H1 (cell line): ENCODE results near the gene ZNF280B. TPM values are rescaled to one million over a fixed set of nuclear protein-coding genes. Genes with fewer than 3 reads are reported as not detected.

Experiments used
- CTCF ChIA-PET: fragments of 300-600 bp; sonication (Branson Sonifier 250); formaldehyde crosslinking; loops from one replicate; lab custom pipeline; 2021; ENCODE audit not compliant: partially characterized antibody; lab: Charles Lee
- POLR2A ChIA-PET: fragments of 300-600 bp; sonication (Branson Sonifier 250); formaldehyde crosslinking; loops from one replicate; lab custom pipeline; 2021; ENCODE audit warnings: inconsistent platforms; ENCODE audit not compliant: partially characterized antibody; lab: Charles Lee
- DNase-seq, 2 experiments: peaks; one replicate each; pipeline versions ENCODE4 v3.0.0 to v3.0.0-alpha.2; 2010 to 2022; ENCODE audit warnings: low spot score in 2 of 2, low read depth in 1 of 2, mixed read lengths in 1 of 2
- FAIRE-seq: peaks from 2 replicates; lab custom pipeline; 2011; peaks lifted over from hg19 to GRCh38; lab: Jason Lieb, UNC
- H2AFZ ChIP-seq: 2 replicates; pipeline ENCODE4 v1.8.1; 2012; ENCODE audit warnings: low read length, inconsistent platforms
- H2AK5ac ChIP-seq: 2 replicates; pipeline ENCODE4 v1.6.1; 2013; ENCODE audit warnings: low read depth, low read length
- H2BK120ac ChIP-seq: replicated peaks from 2 replicates; pipeline ENCODE3; 2013; ENCODE audit warnings: low read depth, low read length, inconsistent platforms
- H2BK12ac ChIP-seq: 2 replicates; pipeline ENCODE4 v1.6.1; 2013; ENCODE audit warnings: low read depth, low read length
- H2BK15ac ChIP-seq: 2 replicates; pipeline ENCODE4 v1.6.1; 2013; ENCODE audit warnings: low read length
- H2BK20ac ChIP-seq: 2 replicates; pipeline ENCODE4 v1.6.1; 2013; ENCODE audit warnings: low read length
- H2BK5ac ChIP-seq: 2 replicates; pipeline ENCODE4 v1.6.1; 2013; ENCODE audit warnings: low read depth, low read length
- H3K14ac ChIP-seq: 2 replicates; pipeline ENCODE4 v1.6.1; 2013; ENCODE audit warnings: inconsistent platforms; ENCODE audit not compliant: insufficient read length
- H3K18ac ChIP-seq: 2 replicates; pipeline ENCODE4 v1.6.1; 2013; ENCODE audit warnings: low read length; ENCODE audit errors: extremely low read depth
- H3K23ac ChIP-seq: 2 replicates; pipeline ENCODE4 v1.6.1; 2013; ENCODE audit warnings: inconsistent platforms; ENCODE audit not compliant: insufficient read length
- H3K23me2 ChIP-seq: 2 replicates; pipeline ENCODE4 v1.6.1; 2013; ENCODE audit warnings: low read depth, low read length
- H3K27ac ChIP-seq: 2 replicates; pipeline ENCODE4 v1.6.1; 2011; ENCODE audit warnings: low read depth, low read length, inconsistent platforms
- H3K27me3 ChIP-seq, 4 experiments: replicated peaks in 1 of 4; 1 replicate in 1 of 4; 2 replicates in 3 of 4; pipeline versions ENCODE4 v1.6.1 to v1.8.1; 2011 to 2013; ENCODE audit warnings: low read length in 3 of 4, mild to moderate bottlenecking in 3 of 4, inconsistent platforms in 2 of 4, mixed read lengths in 2 of 4, moderate library complexity in 1 of 4; ENCODE audit not compliant: control insufficient read depth in 3 of 4, insufficient read depth in 3 of 4; ENCODE audit errors: extremely low read depth in 1 of 4
- H3K36me3 ChIP-seq, 4 experiments: 2 replicates each; pipeline versions ENCODE4 v1.6.1 to v1.8.1; 2011 to 2013; ENCODE audit warnings: mild to moderate bottlenecking in 4 of 4, low read length in 3 of 4, moderate library complexity in 2 of 4, control low read depth in 1 of 4, inconsistent platforms in 1 of 4; ENCODE audit not compliant: insufficient read depth in 4 of 4, control insufficient read depth in 2 of 4
- H3K4ac ChIP-seq: replicated peaks from 2 replicates; pipeline ENCODE3; 2013; ENCODE audit warnings: low read length, low read depth, mixed read lengths, inconsistent platforms; ENCODE audit not compliant: insufficient read length
- H3K4me1 ChIP-seq, 4 experiments: replicated peaks in 1 of 4; 1 replicate in 1 of 4; 2 replicates in 3 of 4; pipeline versions ENCODE4 v1.6.1 to v1.8.1; 2011 to 2013; ENCODE audit warnings: low read length in 3 of 4, inconsistent platforms in 2 of 4, mixed read lengths in 1 of 4; ENCODE audit not compliant: insufficient read depth in 4 of 4, control insufficient read depth in 3 of 4
- H3K4me2 ChIP-seq, 2 experiments: 2 replicates each; pipeline versions ENCODE4 v1.6.1 to v1.8.1; 2011 to 2013; ENCODE audit warnings: low read depth in 2 of 2, low read length in 2 of 2, control low read depth in 1 of 2, inconsistent platforms in 1 of 2, mild to moderate bottlenecking in 1 of 2; ENCODE audit not compliant: insufficient read depth in 1 of 2
- H3K4me3 ChIP-seq, 4 experiments: fragments of 200-600, 300-600 bp in 1 of 4; sonication (generic), shearing (Covaris generic), sonication (Bioruptor Twin) in 1 of 4; 2 replicates each; pipeline versions ENCODE4 v1.5.1 to v1.8.1; 2011 to 2016; ENCODE audit warnings: low read length in 4 of 4, low read depth in 3 of 4, control low read depth in 2 of 4, inconsistent platforms in 2 of 4, mild to moderate bottlenecking in 2 of 4, mixed read lengths in 1 of 4, moderate library complexity in 1 of 4; ENCODE audit not compliant: insufficient read depth in 2 of 4; ENCODE audit errors: extremely low read depth in 1 of 4
- H3K56ac ChIP-seq: replicated peaks from 2 replicates; pipeline ENCODE3; 2013; ENCODE audit warnings: low read depth, mild to moderate bottlenecking, mixed read lengths, low read length, inconsistent platforms; ENCODE audit not compliant: insufficient read length
- H3K79me1 ChIP-seq: 2 replicates; pipeline ENCODE4 v1.6.1; 2013; ENCODE audit warnings: low read depth, low read length, control low read depth
- H3K79me2 ChIP-seq, 2 experiments: 2 replicates each; pipeline versions ENCODE4 v1.6.1 to v1.8.1; 2012 to 2013; ENCODE audit warnings: low read length in 2 of 2, mild to moderate bottlenecking in 2 of 2, inconsistent platforms in 1 of 2; ENCODE audit not compliant: insufficient read depth in 2 of 2, control insufficient read depth in 1 of 2
- H3K9ac ChIP-seq, 4 experiments: replicated peaks in 1 of 4; 1 replicate in 1 of 4; 2 replicates in 3 of 4; pipeline versions ENCODE4 v1.6.1 to v1.8.1; 2011 to 2013; ENCODE audit warnings: low read depth in 3 of 4, low read length in 3 of 4, control low read depth in 2 of 4, mild to moderate bottlenecking in 2 of 4, moderate library complexity in 2 of 4, inconsistent platforms in 1 of 4; ENCODE audit errors: extremely low read depth in 1 of 4
- H3K9me3 ChIP-seq, 2 experiments: 2 replicates each; pipeline versions ENCODE4 v1.6.1 to v1.8.1; 2012 to 2013; ENCODE audit warnings: mild to moderate bottlenecking in 2 of 2, moderate library complexity in 2 of 2, control low read depth in 1 of 2, inconsistent platforms in 1 of 2, low read depth in 1 of 2, low read length in 1 of 2, mixed read lengths in 1 of 2; ENCODE audit not compliant: insufficient read depth in 2 of 2
- H4K20me1 ChIP-seq, 2 experiments: replicated peaks in 1 of 2; 2 replicates each; pipeline versions ENCODE3 to v1.8.1; 2011 to 2013; ENCODE audit warnings: inconsistent platforms in 2 of 2, low read length in 2 of 2, mild to moderate bottlenecking in 1 of 2; ENCODE audit not compliant: insufficient read depth in 2 of 2, control insufficient read depth in 1 of 2
- H4K5ac ChIP-seq: 2 replicates; pipeline ENCODE4 v1.6.1; 2013; ENCODE audit warnings: low read length, low read depth, mixed read lengths, inconsistent platforms; ENCODE audit not compliant: insufficient read length
- H4K8ac ChIP-seq: 2 replicates; pipeline ENCODE4 v1.8.0; 2013; ENCODE audit warnings: mild to moderate bottlenecking, moderate library complexity, low read length, inconsistent platforms; ENCODE audit not compliant: insufficient read depth; ENCODE audit errors: extremely low read depth
- H4K91ac ChIP-seq: replicated peaks from 2 replicates; pipeline ENCODE3; 2013; ENCODE audit warnings: low read length, mixed read lengths, inconsistent platforms; ENCODE audit not compliant: insufficient read length
- BACH1 ChIP-seq: IDR thresholded peaks from 2 replicates; pipeline ENCODE4 v1.6.1; 2012; ENCODE audit warnings: low read length, improper control_type of control experiment
- CTBP2 ChIP-seq: IDR thresholded peaks from 2 replicates; pipeline ENCODE4 v1.7.0; 2011; ENCODE audit warnings: borderline replicate concordance, mild to moderate bottlenecking, moderate library complexity, mixed read lengths, low read length; ENCODE audit not compliant: insufficient read depth, insufficient read length
- EGR1 ChIP-seq: IDR thresholded peaks from 2 replicates; pipeline ENCODE4 v1.6.1; 2011; ENCODE audit warnings: low read depth, low read length, borderline replicate concordance
- RXRA ChIP-seq: IDR thresholded peaks from 2 replicates; pipeline ENCODE4 v1.6.1; 2011; ENCODE audit warnings: low read depth, mild to moderate bottlenecking, low read length, moderate library complexity; ENCODE audit not compliant: insufficient read depth
- SIN3A ChIP-seq, 2 experiments: IDR thresholded peaks in 1 of 2; conservative IDR thresholded peaks in 1 of 2; 2 replicates each; pipeline ENCODE4 v1.6.1; 2011 to 2012; ENCODE audit warnings: low read length in 2 of 2, improper control_type of control experiment in 1 of 2, low read depth in 1 of 2, mild to moderate bottlenecking in 1 of 2
- SRF ChIP-seq: IDR thresholded peaks from 2 replicates; pipeline ENCODE4 v1.6.1; 2011; ENCODE audit warnings: mild to moderate bottlenecking, low read depth, low read length, moderate library complexity
- WGBS, 2 experiments: shearing (Covaris generic) in 1 of 2; methylation state at CpG; one replicate each; pipeline versions ENCODE4 v1.1.6 to v1.1.7; 2013 to 2015; ENCODE audit warnings: low lambda C conversion rate in 2 of 2, mixed read lengths in 2 of 2, inconsistent platforms in 1 of 2, low coverage in 1 of 2, missing lambda C conversion rate in 1 of 2; ENCODE audit not compliant: insufficient replicate concordance in 2 of 2, insufficient coverage in 1 of 2, insufficient read length in 1 of 2; ENCODE audit errors: extremely low coverage in 1 of 2, missing lambda C conversion rate in 1 of 2; 5-methylcytosine and 5-hydroxymethylcytosine counted together
- polyA plus RNA-seq, 7 experiments: library from polyadenylated mRNA; depleted of rRNA in 3 of 7; stranded (reverse) in 5 of 7; unstranded in 2 of 7; fragments of >200 nt in 5 of 7; fragments of 200-250 nt in 2 of 7; gene quantifications; 1 replicate in 5 of 7; 2 replicates in 1 of 7; 4 replicates in 1 of 7; pipeline versions ENCODE4 v1.2.1 to v1.2.3, GENCODE V29; 2011 to 2013; ENCODE audit warnings: missing spikeins in 2 of 7, mixed read lengths in 2 of 7
- total RNA-seq: library from RNA; stranded (reverse); fragmentation: NEBNext Ultra II Directional; extraction: Animal tissue kit (Norgen Biotek cat#: 25700); gene quantifications from 2 replicates; pipeline ENCODE4 v1.2.1, GENCODE V29; 2021

Gene ZNF280B
- total and polyA plus RNA-seq, 2 of the 8 experiments (the other 6 are each of a cell fraction or from before 2014, with no cell fraction given), result 4.8 to 11.7 TPM

- H4K5ac ChIP-seq, result no peak overlapping the region
- ChIA-PET CTCF (interaction anchor here (0.6 to 2.5 kb wide), 5 partner anchors 10 to 236 kb away, joined by 3 to 9 read pairs (median 3); no protein-coding TSS in a partner anchor), POLR2A (no interaction called here)
- no peak overlapping the region for H2BK15ac ChIP-seq
- H3K79me1 ChIP-seq, result no peaks in the 10 kb centered on the region
- no peak overlapping the region for H3K27ac ChIP-seq
- H3K4me1 ChIP-seq, result no peaks in the 10 kb centered on the region
- no peak overlapping the region for H3K18ac ChIP-seq
- H3K4me3 ChIP-seq, result no peak overlapping the region
- TF ChIP-seq CTBP2 (no peak), EGR1 (no peak), SRF (no peak), RXRA (no peak), BACH1 (no peak), SIN3A (conservative IDR thresholded peaks at IDR 0.05 in 1 of 2, IDR thresholded peaks at IDR 0.05 in 1 of 2; ENCODE audit: low read depth in 1 of 2, low read length in 2 of 2) (no peak)
- no peaks in the 10 kb centered on the region for H4K20me1 ChIP-seq
- no peak overlapping the region for H3K56ac ChIP-seq
- no peak overlapping the region for H3K4ac ChIP-seq
- no peak overlapping the region for H2AFZ ChIP-seq
- H2BK120ac ChIP-seq, result no peak overlapping the region
- no peaks in the 10 kb centered on the region for H3K79me2 ChIP-seq
- peaks cover 45 to 69% (median 59%) of the 10 kb centered on the region in 4 experiments for H3K27me3 ChIP-seq
- H3K9me3 ChIP-seq, result peaks cover 9 to 29% of the 10 kb centered on the region in 2 experiments; a peak in 2 of 4 replicates
- DNase-seq (no peak), FAIRE-seq (no peak)
- H2BK20ac ChIP-seq, result no peak overlapping the region
- H2BK5ac ChIP-seq, result no peak overlapping the region
- no peaks in the 10 kb centered on the region for H3K36me3 ChIP-seq
- H3K23ac ChIP-seq, result no peak overlapping the region
- no peak overlapping the region for H2AK5ac ChIP-seq
- WGBS, 2 experiments, result 100% methylated on average over 1 of the region's 1 CpG; no CpG with 5 or more reads in 1 of the 2 experiments
- no peak overlapping the region for H4K91ac ChIP-seq
- no peak overlapping the region for H2BK12ac ChIP-seq
- no peak overlapping the region for H4K8ac ChIP-seq
- no peak overlapping the region for H3K14ac ChIP-seq
- H3K23me2 ChIP-seq, result no peaks in the 10 kb centered on the region
- H3K9ac ChIP-seq, result no peak overlapping the region
- no peak overlapping the region for H3K4me2 ChIP-seq
Measured at GRCh38 chr22:22440188-22440587, 68.4 kb downstream of the ZNF280B start.
